Hematopoietic multipotent progenitor cell (in vitro differentiated cells): ENCODE data around the gene ADNP2. TPM values are rescaled to one million over a fixed set of nuclear protein-coding genes. Genes with fewer than 3 reads are reported as not detected.

Source experiments
- DNase-seq, 3 donors: peaks; one replicate each; pipeline ENCODE4 v3.0.0-alpha.2; 2011 to 2015; ENCODE audit warnings: low read depth in 2 of 3, low spot score in 2 of 3
- total RNA-seq: library from RNA; depleted of rRNA; stranded (reverse); fragments of >200 nt; gene quantifications from one replicate; pipeline ENCODE4 v1.2.3, GENCODE V29; 2012

The ADNP2 gene, protein sequence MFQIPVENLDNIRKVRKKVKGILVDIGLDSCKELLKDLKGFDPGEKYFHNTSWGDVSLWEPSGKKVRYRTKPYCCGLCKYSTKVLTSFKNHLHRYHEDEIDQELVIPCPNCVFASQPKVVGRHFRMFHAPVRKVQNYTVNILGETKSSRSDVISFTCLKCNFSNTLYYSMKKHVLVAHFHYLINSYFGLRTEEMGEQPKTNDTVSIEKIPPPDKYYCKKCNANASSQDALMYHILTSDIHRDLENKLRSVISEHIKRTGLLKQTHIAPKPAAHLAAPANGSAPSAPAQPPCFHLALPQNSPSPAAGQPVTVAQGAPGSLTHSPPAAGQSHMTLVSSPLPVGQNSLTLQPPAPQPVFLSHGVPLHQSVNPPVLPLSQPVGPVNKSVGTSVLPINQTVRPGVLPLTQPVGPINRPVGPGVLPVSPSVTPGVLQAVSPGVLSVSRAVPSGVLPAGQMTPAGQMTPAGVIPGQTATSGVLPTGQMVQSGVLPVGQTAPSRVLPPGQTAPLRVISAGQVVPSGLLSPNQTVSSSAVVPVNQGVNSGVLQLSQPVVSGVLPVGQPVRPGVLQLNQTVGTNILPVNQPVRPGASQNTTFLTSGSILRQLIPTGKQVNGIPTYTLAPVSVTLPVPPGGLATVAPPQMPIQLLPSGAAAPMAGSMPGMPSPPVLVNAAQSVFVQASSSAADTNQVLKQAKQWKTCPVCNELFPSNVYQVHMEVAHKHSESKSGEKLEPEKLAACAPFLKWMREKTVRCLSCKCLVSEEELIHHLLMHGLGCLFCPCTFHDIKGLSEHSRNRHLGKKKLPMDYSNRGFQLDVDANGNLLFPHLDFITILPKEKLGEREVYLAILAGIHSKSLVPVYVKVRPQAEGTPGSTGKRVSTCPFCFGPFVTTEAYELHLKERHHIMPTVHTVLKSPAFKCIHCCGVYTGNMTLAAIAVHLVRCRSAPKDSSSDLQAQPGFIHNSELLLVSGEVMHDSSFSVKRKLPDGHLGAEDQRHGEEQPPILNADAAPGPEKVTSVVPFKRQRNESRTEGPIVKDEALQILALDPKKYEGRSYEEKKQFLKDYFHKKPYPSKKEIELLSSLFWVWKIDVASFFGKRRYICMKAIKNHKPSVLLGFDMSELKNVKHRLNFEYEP
- 18.0 TPM for total RNA-seq

DNA sequence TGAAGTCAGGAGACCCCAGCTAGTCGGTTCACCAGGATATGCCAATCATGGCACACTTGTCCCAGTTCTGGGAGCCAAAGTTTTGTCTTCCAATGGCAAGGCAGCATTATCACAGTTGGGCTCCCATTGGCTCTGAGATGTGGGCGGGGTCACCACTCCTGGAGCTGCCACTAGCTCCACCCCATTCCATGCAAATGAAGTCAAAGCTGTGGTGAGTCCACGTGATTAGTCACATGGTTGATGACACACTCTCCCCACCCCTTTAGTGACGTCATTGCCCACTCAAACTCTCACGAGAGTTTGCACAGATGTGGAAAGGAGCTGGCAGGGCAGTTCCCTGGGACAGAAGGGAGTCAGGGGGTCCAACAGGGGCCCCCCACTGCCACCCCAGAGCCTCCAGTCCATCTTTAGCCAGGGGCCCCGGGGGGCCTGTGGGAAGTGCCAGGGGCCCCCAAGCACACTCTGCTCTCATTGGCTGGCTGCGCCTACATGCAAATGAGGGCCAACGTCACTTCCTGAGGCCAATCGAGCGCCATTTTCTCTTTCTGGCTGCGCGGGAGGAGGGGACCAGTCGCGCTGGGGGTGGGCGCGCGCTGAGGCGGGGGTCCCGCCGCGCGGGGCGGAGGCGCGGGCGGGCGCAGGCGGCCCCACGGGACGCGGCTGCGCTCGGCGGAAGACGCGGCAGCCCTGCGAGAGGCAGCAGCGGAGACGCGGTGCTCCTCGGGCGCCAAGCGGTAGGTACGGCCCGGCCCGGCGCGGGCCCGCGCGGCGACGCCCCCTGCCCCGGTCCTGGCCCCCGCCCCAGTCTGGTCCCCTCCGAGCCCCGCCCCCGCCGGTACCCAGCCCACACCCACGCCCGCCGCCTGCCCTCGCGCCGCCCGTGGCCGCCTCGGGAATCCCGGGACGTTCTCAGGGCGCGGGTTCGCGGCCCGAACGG lies at the start of gene ADNP2:
TSS of gene ADNP2 (plus strand) at position 524 of the 937 bp plus-strand sequence. CDS start 8,281 bp downstream, outside the sequence.
- DNase-seq, result peak; percentile 81 to 98 (median 95)

DNA sequence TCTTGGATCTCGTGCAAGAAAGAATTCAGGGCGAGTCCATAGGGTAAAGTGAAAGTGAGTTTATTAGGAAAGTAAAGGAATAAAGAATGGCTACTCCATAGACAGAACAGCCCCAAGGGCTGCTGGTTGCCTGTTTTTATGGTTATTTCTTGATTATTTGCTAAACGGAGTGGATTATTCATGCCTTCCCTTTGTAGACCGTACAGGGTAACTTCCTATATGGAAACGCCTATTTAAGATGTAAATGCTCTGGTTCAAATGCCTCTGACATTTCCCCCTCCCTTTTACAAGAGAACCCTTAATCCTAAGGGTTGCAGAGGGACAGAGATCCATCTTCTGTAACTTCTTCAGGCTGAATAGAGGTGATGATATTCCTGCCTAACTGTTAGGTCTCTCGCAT lies 49.1 kb upstream of the ADNP2 start:
- DNase-seq, result no peak

DNA sequence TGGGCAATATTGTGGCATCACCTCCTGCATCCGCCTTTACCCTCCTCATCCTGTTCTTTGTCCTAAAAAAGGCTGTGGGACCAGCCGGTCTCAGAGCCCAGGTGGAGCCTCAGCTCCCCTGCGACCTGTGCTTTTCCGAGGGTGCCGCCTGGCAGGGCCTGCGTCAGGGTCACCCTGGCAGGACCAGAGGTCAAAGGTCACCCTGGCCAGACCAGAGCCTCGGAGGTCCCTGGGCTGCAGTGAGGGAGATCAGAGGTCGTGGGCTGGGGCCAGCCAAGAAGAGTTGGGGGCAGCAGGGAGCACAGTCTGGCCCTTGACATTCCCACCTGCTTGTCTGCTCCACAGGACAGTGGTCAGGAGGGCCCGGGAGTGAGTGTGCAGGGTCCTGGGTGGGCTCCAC lies 43.4 kb upstream of the ADNP2 start:
- DNase-seq, result no peak

DNA sequence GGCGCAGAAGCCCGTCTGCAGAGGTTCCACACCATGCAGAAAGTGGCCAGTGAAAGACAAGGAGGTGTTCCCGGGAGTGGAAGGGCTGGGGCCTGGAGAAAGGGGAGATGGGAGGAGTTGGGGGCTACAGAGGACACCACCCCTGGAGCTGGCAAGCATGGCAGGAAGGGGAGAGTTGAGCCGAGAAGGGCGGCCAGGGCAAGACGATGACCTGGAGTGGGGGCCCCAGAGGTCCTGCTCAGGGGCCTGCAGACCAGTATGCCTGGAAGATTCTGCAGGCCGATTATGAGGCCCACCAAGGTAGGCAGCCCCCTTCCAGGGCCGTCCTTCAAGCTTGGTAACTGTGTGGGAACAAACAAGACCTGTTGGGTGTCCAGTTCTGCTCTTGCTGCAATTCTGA lies 41.7 kb upstream of the ADNP2 start:
- DNase-seq, result no peak

DNA sequence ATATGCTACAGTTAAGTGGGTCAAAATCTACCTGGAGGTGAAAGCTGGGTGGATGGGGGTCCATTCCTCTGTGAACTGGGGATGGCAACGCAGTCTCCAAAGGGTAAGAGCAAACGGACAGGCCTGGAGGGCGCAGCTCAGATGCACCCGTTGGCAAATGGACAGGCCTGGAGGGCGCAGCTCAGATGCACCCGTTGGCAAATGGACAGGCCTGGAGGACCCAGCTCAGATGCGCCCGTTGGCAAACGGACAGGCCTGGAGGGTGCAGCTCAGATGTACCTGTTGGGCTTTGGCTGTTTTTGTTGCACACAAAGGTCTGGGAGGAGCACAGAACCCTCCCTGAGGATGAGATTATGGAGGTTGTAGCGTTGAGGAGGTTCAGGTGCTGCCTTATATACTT lies 41.2 kb upstream of the ADNP2 start:
- no peak for DNase-seq

DNA sequence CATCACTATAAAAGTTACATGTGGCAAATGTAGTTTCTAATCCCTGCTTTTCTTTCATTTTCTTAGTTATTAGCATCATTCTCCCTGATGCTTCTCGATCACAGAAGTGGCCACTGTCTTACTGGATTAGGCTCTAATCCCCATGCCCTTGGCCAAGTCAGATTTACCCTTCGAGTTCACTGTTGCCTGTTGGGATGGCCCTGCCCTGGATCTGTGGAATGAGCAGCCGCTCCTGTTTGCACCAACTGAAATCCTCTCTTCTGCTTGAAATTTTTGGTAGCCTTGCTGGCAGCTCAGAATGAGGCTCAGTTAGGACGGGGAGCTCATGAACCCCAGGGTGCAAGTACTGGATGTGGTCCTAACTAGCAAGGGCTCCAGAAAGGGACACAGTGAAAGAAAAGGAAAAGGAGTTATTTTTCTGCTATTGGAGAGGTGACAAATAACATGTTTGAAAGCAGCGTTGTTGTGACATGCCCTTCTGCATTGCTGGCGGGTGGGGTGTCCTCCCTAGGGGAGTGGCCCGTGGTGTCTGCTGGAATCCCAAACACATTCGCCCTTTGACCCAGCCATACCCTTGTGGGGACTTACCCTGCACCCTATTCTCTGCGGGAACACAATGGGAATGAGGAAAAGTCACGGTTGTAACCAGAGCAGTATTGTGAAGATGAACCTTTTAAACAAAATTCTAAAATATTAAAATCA lies 40.3 kb upstream of the ADNP2 start:
- DNase-seq, result no peak

DNA sequence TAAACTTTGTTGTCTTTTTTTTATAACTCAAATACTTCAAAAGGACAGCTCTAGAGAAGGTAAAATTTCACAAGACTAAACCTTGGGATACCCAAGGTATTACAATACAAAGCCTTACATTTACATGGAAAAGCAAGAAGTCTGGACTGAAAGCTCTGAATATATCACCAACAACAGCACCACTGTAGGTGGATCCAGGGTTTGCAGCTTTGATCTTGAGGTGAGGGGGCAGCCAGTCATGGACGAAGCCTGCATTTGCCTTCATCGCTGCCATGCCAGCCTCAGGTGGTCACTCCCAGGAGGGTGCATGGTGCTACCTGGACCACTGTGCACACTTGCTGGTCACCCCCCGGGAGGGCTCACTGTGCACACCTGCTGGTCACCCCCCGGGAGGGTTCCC lies 38.2 kb upstream of the ADNP2 start:
- DNase-seq, result no peak

DNA sequence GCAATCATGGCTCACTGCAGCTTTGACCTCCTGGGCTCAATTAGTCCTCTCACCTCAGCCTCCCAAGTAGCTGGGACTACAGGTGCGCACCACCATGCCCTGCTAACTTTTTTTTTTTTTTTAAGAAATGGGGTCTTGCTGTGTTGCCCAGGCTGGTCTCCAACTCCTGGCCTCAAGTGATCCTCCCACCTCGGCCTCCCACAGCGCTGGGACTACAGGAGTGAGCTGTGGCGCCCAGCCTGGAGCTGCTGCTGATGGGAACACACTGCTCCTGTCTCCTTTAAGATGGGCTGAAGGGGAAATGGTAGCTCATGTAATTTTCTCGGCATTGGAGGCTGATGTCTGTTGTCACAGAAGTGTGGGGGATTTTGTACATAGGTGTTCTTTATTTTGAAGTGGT lies 34.9 kb upstream of the ADNP2 start:
- no peak for DNase-seq

DNA sequence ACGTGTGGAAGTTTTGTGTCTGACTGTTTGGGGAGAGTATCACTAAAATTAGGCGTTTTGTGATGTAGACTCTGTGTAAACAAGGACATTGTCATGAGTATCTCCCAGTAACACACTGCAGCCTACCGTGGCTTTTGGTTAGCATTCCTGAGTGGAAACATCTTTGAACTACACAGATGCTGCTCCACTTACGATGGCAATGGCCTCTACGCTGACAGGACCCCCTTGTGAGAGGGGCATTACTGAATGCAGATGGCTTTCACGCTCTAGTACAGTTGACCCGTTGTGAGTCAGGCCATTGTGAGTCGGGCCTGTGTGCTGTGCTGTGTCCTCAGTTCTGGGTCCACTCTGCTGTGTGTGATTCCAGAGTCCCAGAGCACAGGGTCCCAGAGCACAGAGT lies 34.4 kb upstream of the ADNP2 start:
- no peak for DNase-seq

DNA sequence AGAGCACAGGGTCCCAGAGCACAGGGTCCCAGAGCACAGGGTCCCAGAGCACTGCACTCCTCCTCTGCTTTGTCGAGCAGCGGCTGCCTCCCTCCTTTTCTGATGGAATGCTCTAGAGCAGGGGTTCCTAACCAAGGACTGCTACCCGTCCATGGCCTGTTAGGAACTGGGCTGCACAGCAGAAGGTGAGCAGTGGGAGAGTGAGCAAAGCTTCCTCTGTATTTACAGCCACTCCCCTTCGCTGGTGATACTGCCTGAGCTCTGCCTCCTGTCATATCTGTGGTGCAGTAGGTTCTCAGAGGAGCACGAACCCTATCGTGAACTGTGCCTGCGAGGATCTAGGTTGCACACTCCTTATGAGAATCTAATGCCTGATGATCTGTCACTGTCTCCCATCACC lies 33.1 kb upstream of the ADNP2 start:
- DNase-seq, result no peak

DNA sequence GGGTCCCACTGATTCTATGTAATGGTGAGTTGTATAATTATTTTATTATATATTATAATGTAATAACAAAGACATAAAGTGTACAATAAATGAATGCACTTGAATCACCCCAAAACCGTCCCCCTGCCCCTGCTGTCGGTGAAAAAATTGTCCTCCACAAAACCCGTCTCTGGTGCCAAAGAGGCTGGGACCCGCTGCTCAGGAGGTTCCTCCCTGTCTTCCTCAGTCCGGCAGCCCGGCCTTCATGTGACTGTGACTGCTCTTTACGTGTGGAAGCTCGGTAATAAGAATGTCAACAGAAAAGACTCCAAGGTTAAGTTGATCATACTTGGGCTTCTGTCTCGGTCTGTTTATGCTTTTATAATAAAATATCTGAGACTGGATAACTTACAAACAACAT lies 32.7 kb upstream of the ADNP2 start:
- DNase-seq, result no peak

DNA sequence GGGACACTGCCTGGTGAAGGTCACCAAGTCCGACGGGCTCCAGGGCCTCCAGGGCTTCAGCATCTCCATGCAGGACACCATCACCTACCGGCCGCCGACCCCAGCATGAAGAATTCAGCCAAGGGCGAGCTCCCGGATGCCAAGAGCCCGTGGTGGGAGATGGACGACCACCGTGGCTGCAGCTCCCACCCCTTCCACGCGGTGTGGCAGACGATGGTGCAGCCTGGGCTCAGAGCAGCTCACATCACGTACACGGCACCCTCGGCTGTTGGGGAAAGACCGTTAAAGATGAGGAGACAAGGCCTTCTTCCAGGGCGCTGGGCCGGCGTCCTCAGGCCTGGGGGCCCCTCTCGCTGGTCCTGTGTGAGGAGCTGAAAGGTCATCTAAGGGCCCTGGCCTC lies 31.2 kb upstream of the ADNP2 start:
- no peak for DNase-seq

DNA sequence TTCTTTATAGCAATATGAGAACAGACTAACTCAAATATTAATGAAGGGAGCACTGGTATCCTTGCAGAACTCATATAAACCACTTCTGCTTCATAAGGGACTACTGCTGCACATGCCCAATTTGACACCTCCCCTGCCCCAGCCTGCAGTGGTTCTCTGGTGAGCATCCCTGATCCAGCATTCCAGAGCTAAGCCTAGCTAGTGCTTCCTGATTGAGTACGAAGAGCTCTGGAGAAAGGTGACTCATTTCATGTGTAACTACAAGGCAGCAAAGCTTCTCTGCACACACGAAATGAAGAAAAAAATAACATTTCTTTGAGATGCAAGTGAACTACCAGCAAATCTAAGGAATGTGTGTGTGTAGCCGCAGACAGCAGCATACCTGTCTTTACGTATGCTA lies 22.8 kb upstream of the ADNP2 start:
- DNase-seq, result no peak

DNA sequence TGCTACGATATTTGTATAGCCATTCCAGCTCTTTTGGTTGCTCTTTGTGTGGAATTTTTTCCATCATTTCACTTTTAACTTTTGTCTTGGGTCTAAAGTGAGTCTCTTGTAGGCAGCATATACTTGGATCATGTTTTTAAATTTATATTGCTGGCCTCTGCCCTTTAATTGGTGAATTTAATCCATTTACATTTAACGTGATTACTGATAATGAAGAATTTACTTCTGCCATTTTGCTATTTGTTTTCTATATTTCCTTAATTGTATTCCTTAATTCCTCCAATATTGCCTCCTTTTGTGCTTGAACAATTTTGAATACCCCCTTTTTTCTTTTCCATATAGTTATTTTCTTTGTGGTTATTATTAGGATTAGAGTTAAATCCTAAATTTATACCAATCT lies 21.0 kb upstream of the ADNP2 start:
- DNase-seq, result no peak

DNA sequence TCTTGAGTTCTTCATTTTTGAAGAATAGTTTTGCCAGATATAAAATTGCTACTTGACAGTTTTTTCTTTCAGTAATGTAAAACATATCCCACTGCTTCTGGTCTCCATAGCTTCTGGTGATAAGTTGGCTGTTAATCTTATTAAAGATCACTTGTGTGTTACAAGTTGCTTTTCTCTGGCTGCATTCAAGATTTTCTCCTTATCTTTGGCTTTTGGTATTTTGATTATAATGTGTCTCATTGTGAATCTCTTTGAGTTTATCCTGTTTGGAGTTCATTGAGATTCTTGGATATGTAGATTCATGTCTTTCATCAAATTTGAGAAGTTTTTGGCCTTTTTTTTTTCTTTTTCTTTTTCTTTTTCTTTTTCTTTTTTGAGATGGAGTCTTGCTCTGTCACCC lies 20.2 kb upstream of the ADNP2 start:
- DNase-seq, result peak in 1 of 3 donors; percentile 15

DNA sequence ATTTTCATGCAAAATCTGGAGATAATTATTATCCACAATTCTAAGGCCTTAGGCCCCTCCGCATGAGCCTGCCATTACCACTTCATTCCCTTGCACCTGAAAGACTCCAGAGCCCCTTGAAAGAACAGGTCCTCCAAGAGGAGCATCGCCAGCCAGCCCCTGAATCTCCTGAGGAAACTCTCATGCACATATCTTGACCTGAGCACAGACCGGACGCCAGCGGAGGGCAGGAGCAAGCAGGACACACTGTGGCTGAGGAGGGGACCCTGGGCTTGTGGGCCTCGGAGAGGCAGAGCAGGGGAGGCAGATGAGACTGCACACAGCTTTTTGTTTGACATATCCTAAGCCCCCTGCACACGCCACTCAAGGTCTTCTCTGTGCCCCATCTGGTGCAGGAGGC lies 13.6 kb upstream of the ADNP2 start:
- no peak for DNase-seq

DNA sequence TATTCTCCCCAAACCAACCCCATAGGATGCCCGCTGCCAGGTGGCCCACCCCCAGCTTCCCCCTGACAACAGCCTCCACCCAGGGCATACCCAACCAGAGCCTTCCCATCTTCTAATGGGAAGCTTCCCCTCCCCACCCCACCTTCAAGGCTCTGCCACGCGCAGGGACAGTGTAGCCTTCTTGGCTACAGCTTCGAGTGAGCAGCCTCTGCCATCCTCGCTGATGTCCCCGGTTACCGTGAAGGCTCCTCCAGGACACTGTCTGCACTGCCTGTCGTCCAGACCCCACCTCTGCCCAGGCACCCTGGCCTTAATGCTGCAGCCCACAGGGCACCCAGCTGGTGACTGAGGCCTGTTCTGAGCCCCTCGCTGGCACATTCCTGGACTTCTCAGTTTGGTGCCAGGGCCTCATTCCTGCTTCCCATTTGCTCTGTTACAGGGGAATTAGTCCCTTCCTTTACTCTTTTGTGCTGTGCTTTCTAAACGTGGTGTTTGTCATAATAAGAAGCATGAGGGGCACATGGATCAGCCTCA lies 13.0 kb upstream of the ADNP2 start:
- no peak for DNase-seq

DNA sequence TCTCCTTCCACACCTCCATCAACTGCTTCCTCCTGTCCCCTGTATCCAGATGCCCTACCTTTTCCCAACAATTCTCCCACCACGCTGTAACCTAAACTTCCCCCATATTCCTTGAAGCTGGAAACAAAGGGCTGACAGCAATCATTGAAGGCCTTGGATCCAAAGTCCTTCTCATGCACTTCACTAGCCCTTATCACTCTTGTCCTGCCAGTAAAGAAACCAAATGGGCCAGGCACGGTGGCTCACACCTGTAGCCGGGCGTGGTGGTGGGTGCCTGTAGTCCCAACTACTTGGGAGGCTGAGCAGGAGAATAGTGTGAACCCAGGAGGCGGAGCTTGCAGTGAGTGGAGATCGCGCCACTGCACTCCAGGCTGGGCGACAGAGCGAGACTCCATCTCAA lies 11.9 kb upstream of the ADNP2 start:
- DNase-seq, result no peak

DNA sequence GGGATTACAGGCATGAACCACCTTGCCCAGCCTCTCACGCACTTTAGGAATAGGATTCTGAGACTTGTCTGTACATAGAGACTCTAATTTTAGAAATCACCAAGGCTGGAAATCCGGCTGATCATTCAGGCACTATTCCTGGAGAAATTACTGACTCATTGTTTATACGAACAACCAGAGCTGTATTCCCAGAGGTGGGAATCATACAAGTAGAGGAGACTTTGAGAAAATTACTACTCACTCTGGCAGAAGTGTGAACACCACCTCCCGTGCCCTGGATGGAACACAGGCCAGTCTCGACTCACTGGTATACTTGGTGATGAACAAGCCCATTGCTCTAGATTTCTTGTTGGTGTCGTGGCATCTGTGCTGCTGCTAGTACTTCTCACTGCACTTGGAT lies 5.8 kb upstream of the ADNP2 start:
- no peak for DNase-seq
